H1 (cell line): ENCODE data around the gene MYBPC3.

Experiments used
- BACH1 ChIP-seq: IDR thresholded peaks from 2 replicates; pipeline ENCODE4 v1.6.1; 2012; ENCODE audit warnings: low read length, improper control_type of control experiment
- EP300 ChIP-seq, 2 experiments: IDR thresholded peaks; 1 replicate in 1 of 2; 2 replicates in 1 of 2; pipeline ENCODE4 v1.6.1; 2011 to 2012; ENCODE audit warnings: low read depth in 2 of 2, low read length in 2 of 2, mild to moderate bottlenecking in 2 of 2, borderline replicate concordance in 1 of 2, inconsistent platforms in 1 of 2, moderate library complexity in 1 of 2
- KDM1A ChIP-seq: fragments of 200-600, 300-600 bp; sonication (generic); IDR thresholded peaks from 2 replicates; pipeline ENCODE4 v1.7.1; 2016; ENCODE audit warnings: mild to moderate bottlenecking, low read length, borderline replicate concordance
- NRF1 ChIP-seq: IDR thresholded peaks from 2 replicates; pipeline ENCODE4 v1.6.1; 2011; ENCODE audit warnings: mild to moderate bottlenecking, low read depth, low read length, improper control_type of control experiment
- TF ChIP-seq, protein P1 (sequence below), 3 experiments: IDR thresholded peaks; 1 replicate in 2 of 3; 2 replicates in 1 of 3; pipeline versions ENCODE4 v1.5.1 to v1.6.1; 2011; ENCODE audit warnings: low read length in 3 of 3, mild to moderate bottlenecking in 3 of 3, inconsistent platforms in 2 of 3, low read depth in 1 of 3, moderate library complexity in 1 of 3; ENCODE audit not compliant: insufficient read depth in 1 of 3; ENCODE audit errors: control extremely low read depth in 1 of 3
- TF ChIP-seq, protein P2 (sequence below): IDR thresholded peaks from 2 replicates; pipeline ENCODE4 v1.6.1; 2011; ENCODE audit warnings: low read depth, mild to moderate bottlenecking, low read length; ENCODE audit not compliant: insufficient read depth
- TF ChIP-seq, protein P3 (sequence below): IDR thresholded peaks from 2 replicates; pipeline ENCODE4 v1.6.1; 2012; ENCODE audit warnings: inconsistent platforms

DNA sequence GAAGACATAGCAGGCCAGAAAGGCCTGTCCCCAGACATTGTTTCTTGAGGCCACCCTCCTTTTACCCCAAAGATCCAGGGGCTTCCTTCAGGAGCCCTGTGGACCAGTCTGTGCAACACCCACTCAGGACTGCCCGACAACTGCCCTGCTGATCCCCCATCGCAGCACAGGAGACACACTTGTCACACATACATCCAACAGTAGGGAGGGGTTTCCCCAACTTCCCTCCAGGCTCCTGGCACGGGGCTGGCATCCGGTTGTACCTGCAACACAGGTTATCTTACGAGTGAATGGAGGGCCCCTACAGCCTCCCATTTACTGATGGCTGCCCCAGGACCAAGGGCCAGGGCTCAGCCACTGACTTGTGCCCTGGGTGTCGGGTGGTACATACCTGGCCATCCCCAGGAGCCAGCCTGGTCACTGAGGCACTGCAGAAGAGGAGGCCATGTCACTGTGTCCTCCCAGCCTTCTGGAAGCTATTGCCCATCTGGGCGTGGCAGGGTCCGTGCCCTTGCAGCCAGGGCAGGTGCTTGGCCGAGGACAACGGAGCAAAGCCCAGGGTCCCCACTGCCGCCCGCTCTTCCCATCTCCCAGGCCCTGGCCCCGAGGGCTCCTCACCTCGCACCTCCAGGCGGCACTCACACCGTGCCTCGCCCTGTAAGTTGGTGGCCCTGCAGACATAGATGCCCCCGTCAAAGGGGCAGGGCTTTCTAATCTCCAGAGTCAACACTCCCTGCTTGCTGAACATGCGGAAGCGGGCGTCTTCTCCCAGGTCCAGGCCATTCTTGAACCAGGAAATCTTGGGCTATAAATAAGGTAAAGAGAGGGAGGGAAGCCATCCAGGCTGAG, 20.8 kb downstream of the MYBPC3 start:
- TF ChIP-seq BACH1 (no peak), EP300 (IDR thresholded peaks at IDR 0.05; ENCODE audit: borderline replicate concordance in 1 of 2, low read depth in 2 of 2, low read length in 2 of 2) (no peak), NRF1 (no peak), KDM1A (no peak)
- TF ChIP-seq, protein P1, sequence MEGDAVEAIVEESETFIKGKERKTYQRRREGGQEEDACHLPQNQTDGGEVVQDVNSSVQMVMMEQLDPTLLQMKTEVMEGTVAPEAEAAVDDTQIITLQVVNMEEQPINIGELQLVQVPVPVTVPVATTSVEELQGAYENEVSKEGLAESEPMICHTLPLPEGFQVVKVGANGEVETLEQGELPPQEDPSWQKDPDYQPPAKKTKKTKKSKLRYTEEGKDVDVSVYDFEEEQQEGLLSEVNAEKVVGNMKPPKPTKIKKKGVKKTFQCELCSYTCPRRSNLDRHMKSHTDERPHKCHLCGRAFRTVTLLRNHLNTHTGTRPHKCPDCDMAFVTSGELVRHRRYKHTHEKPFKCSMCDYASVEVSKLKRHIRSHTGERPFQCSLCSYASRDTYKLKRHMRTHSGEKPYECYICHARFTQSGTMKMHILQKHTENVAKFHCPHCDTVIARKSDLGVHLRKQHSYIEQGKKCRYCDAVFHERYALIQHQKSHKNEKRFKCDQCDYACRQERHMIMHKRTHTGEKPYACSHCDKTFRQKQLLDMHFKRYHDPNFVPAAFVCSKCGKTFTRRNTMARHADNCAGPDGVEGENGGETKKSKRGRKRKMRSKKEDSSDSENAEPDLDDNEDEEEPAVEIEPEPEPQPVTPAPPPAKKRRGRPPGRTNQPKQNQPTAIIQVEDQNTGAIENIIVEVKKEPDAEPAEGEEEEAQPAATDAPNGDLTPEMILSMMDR (IDR thresholded peaks at IDR 0.05; ENCODE audit: control extremely low read depth in 1 of 3, insufficient read depth in 1 of 3, low read depth in 1 of 3, low read length in 3 of 3): no peak
- TF ChIP-seq, protein P2, sequence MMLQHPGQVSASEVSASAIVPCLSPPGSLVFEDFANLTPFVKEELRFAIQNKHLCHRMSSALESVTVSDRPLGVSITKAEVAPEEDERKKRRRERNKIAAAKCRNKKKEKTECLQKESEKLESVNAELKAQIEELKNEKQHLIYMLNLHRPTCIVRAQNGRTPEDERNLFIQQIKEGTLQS: no peak
- TF ChIP-seq, protein P3, sequence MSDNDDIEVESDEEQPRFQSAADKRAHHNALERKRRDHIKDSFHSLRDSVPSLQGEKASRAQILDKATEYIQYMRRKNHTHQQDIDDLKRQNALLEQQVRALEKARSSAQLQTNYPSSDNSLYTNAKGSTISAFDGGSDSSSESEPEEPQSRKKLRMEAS: no peak
